DND-41 (cell line): ENCODE results near the gene PREX1.

ENCODE experiments used
- ATAC-seq: fragments of 200-7000 bp; cut with Tn5 transposase; 3 replicates; pipeline ENCODE4 v1.9.1; 2021; ENCODE audit warnings: low read depth; ENCODE audit not compliant: insufficient read depth
- DNase-seq: peaks from one replicate; pipeline ENCODE4 v3.0.0-alpha.2; 2020
- H2AFZ ChIP-seq: 2 replicates; pipeline ENCODE4 v1.6.0; 2012; ENCODE audit warnings: low read depth, low read length
- H3K27ac ChIP-seq: 2 replicates; pipeline ENCODE4 v1.5.1; 2012; ENCODE audit warnings: low read length, inconsistent platforms
- H3K27me3 ChIP-seq: fragments of 200-600 bp; sonication (generic); 2 replicates; pipeline ENCODE4 v1.6.0; 2012; ENCODE audit warnings: low read length, mild to moderate bottlenecking, inconsistent platforms; ENCODE audit not compliant: insufficient read depth, poor library complexity
- H3K36me3 ChIP-seq: 2 replicates; pipeline ENCODE4 v1.5.1; 2012; ENCODE audit warnings: low read length, inconsistent platforms; ENCODE audit not compliant: insufficient read depth
- H3K4me1 ChIP-seq: 2 replicates; pipeline ENCODE4 v1.5.1; 2012; ENCODE audit warnings: mild to moderate bottlenecking, low read length; ENCODE audit not compliant: insufficient read depth
- H3K4me2 ChIP-seq: 2 replicates; pipeline ENCODE4 v1.6.0; 2012; ENCODE audit warnings: mild to moderate bottlenecking, moderate library complexity, low read length, inconsistent platforms; ENCODE audit not compliant: insufficient read depth
- H3K4me3 ChIP-seq, 2 experiments: fragments of 200-600 bp in 1 of 2; shearing (Covaris generic) in 1 of 2; 2 replicates each; pipeline ENCODE4 v1.5.1; 2012 to 2016; ENCODE audit warnings: inconsistent platforms in 2 of 2, low read length in 2 of 2, mild to moderate bottlenecking in 2 of 2, low read depth in 1 of 2, moderate library complexity in 1 of 2
- H3K79me2 ChIP-seq: 2 replicates; pipeline ENCODE4 v1.6.0; 2012; ENCODE audit warnings: low read length, inconsistent platforms; ENCODE audit not compliant: insufficient read depth
- H3K9ac ChIP-seq: 2 replicates; pipeline ENCODE4 v1.6.0; 2012; ENCODE audit warnings: low read depth, mild to moderate bottlenecking, inconsistent platforms, low read length, moderate library complexity
- H3K9me3 ChIP-seq: 2 replicates; pipeline ENCODE4 v1.5.1; 2012; ENCODE audit warnings: low read length, moderate library complexity, mild to moderate bottlenecking, inconsistent platforms; ENCODE audit not compliant: insufficient read depth, severe bottlenecking
- H4K20me1 ChIP-seq: 2 replicates; pipeline ENCODE4 v1.6.0; 2012; ENCODE audit warnings: low read length; ENCODE audit not compliant: insufficient read depth
- CTCF ChIP-seq: IDR thresholded peaks from 2 replicates; pipeline ENCODE4 v1.5.1; 2012; ENCODE audit warnings: borderline replicate concordance, low read length, moderate library complexity, mild to moderate bottlenecking; ENCODE audit not compliant: poor library complexity, severe bottlenecking; ENCODE audit errors: extremely low read depth
- EZH2 ChIP-seq: IDR thresholded peaks from 3 replicates; pipeline ENCODE4 v1.6.1; 2012; ENCODE audit warnings: borderline replicate concordance, low read depth, mild to moderate bottlenecking, moderate library complexity, low read length, inconsistent platforms; ENCODE audit not compliant: severe bottlenecking

PREX1 gene

GRCh38 chr20:48583171-48583570, 244.6 kb downstream of the PREX1 start:
- Histone ChIP-seq H3K27me3 (peaks cover 5% of the 10 kb centered on the region), H3K9ac (no peak overlapping the region), H3K27ac (no peak overlapping the region), H3K4me2 (no peak overlapping the region), H3K79me2 (no peaks in the 10 kb centered on the region), H3K4me1 (no peaks in the 10 kb centered on the region), H3K36me3 (no peaks in the 10 kb centered on the region), H4K20me1 (no peaks in the 10 kb centered on the region), H2AFZ (no peak overlapping the region), H3K4me3 (no peak overlapping the region), H3K9me3 (no peaks in the 10 kb centered on the region)
- ATAC-seq (no peak), DNase-seq (no peak)
- TF ChIP-seq CTCF (no peak), EZH2 (no peak)

GRCh38 chr20:48582673-48582985, 245.2 kb downstream of the PREX1 start:
- ATAC-seq (no peak), DNase-seq (no peak)
- Histone ChIP-seq H3K4me2 (no peak overlapping the region), H3K27me3 (peaks cover 5% of the 10 kb centered on the region), H2AFZ (no peak overlapping the region), H3K79me2 (no peaks in the 10 kb centered on the region), H3K9me3 (no peaks in the 10 kb centered on the region), H3K9ac (no peak overlapping the region), H3K4me1 (no peaks in the 10 kb centered on the region), H4K20me1 (no peaks in the 10 kb centered on the region), H3K27ac (no peak overlapping the region), H3K4me3 (no peak overlapping the region), H3K36me3 (no peaks in the 10 kb centered on the region)
- no peak for TF ChIP-seq CTCF
- TF ChIP-seq EZH2: no peak

- Histone ChIP-seq H3K36me3 (no peaks in the 10 kb centered on the region), H3K4me2 (no peak overlapping the region), H3K4me1 (no peaks in the 10 kb centered on the region), H3K27ac (no peak overlapping the region), H3K9ac (no peak overlapping the region), H3K79me2 (no peaks in the 10 kb centered on the region), H3K4me3 (no peak overlapping the region), H2AFZ (no peak overlapping the region), H3K9me3 (no peaks in the 10 kb centered on the region), H3K27me3 (peaks cover 5% of the 10 kb centered on the region), H4K20me1 (0 out of 2 replicates have a peak, but pooled peaks cover 5% of the 10 kb centered on the region)
- no peak for ATAC-seq
- no peak for TF ChIP-seq EZH2
- no peak for DNase-seq
Measured at GRCh38 chr20:48581167-48581566, 246.6 kb downstream of the PREX1 start.

- H3K4me3 ChIP-seq: no peak overlapping the region
- TF ChIP-seq CTCF (peak; percentile 10), EZH2 (no peak)
Measured at GRCh38 chr20:48578397-48579098, 249.3 kb downstream of the PREX1 start.

More at GRCh38 chr20:48578397-48579098, 249.3 kb downstream of the PREX1 start:
- H3K4me1 ChIP-seq: no peaks in the 10 kb centered on the region
- H2AFZ ChIP-seq: no peak overlapping the region
- DNase-seq: no peak
- H3K36me3 ChIP-seq: no peaks in the 10 kb centered on the region
- H3K9me3 ChIP-seq: no peaks in the 10 kb centered on the region
- H4K20me1 ChIP-seq: 0 out of 2 replicates have a peak, but pooled peaks cover 5% of the 10 kb centered on the region
- no peak for ATAC-seq
- H3K27ac ChIP-seq: no peak overlapping the region
- peaks cover 10% of the 10 kb centered on the region for H3K27me3 ChIP-seq
- no peaks in the 10 kb centered on the region for H3K79me2 ChIP-seq
- no peak overlapping the region for H3K9ac ChIP-seq
- H3K4me2 ChIP-seq: no peak overlapping the region
